ENCODE measurements around the gene CCDC201.
"Not testable (repeated sequence)": the region's sequence is repeated elsewhere in the genome, so short reads cannot be mapped to it uniquely, and the experiment has no call there.

CCDC201 gene

GRCh38 chr7:45817913-45818312 is 55.0 kb downstream of the CCDC201 start:
- not testable (repeated sequence) for DNase-seq (ENCODE audit: low spot score)

DNA sequence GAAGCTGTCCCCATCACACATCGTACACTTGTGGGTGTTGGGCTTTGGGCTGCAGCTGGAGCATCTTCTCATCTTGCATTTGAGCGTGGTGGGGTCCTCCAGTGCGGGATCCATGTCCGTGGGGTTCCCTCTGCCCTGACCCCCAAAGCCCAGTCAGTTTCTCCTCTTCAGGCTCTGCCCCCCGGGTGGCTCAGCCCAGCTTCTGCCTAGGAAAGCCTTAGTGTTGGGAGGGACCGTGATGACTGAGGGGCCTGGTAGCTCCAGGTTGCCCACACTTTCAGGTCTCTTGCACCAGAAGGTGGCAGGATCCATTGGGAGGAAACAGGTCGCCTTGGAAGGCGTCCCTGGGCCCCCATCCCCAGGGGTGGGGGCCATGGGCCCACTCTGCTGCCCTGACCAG is 55.9 kb downstream of the CCDC201 start:
- DNase-seq (ENCODE audit: low spot score): not testable (repeated sequence)

GRCh38 chr7:45814216-45815118 is 58.4 kb downstream of the CCDC201 start:
- not testable (repeated sequence) for DNase-seq (ENCODE audit: low spot score)

DNA sequence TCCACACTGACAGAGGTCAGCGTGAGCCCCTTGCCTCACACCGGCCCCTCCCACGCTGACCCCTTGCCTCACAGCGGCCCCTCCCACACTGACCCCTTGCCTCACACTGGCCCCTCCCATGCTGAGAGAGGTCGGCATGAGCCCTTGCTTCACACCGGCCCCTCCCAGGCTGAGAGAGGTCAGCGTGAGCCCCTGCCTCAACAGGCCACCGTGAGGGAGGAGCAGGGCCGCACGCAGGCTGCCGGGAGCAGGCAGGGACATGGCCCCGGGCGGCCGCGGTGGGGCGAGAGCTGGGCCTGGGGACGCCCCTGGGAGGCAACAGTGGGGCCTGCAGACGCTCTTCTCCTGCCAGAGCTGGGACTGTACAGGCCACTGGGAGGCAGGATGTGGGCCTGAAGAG is 59.1 kb downstream of the CCDC201 start:
- not testable (repeated sequence) for DNase-seq (ENCODE audit: low spot score)

- DNase-seq (ENCODE audit: low spot score): no peak
These were observed 59.9 kb downstream of the CCDC201 start for GRCh38 chr7:45812946-45813345.

GRCh38 chr7:45811652-45812234 is 61.1 kb downstream of the CCDC201 start:
- not testable (repeated sequence) for DNase-seq (ENCODE audit: low spot score)

GRCh38 chr7:45810451-45811005 is 62.4 kb downstream of the CCDC201 start:
- DNase-seq (ENCODE audit: low spot score): not testable (repeated sequence)

All from NAMALWA (cell line).